GM12873 (cell line): ENCODE data around the gene PTPRD.

Source experiments
- TF ChIP-seq, protein P1 (sequence below): IDR thresholded peaks from 2 replicates; pipeline ENCODE4 v1.5.1; 2012; ENCODE audit warnings: low read depth, mild to moderate bottlenecking, moderate library complexity, low read length, control low read depth; ENCODE audit not compliant: insufficient read depth; ENCODE audit errors: missing control alignments

Gene PTPRD

DNA sequence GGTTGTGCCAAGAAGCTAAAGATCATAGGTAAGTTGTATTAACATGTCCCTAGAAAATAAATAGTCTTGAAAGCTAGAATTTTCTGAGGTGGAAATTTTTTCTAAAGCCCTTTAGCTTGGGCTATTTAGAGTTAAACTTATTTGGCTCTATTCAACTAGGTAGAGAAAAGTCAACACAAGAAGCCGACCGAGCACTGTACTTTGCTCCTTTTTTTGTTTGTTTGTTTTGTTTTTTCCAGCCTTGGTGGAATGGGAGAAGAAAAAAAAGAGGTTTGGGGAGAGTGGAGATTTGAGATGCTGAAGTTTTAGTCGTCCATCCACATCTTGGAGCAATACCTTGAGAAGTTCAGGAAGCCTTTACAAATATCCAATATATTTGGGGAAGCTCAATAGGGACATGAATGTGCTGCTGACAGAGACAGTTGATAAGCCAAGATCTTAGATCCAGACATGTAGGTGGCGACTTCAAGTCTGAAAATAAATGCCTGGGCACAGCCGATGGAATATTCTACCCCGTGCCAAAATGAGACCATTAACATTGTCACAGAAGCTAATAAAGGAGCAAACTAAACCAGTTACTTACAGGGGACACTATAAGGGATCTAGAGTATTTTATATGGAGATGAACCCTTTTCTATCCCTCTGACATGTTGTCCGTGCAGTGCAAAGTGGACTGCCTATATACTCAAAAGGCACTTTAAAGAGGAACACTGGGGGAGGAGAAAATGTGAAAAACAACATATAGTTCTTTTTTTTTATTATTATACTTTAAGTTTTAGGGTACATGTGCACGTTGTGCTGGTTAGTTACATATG is 466.1 kb downstream of the PTPRD start:
- TF ChIP-seq, protein P1, sequence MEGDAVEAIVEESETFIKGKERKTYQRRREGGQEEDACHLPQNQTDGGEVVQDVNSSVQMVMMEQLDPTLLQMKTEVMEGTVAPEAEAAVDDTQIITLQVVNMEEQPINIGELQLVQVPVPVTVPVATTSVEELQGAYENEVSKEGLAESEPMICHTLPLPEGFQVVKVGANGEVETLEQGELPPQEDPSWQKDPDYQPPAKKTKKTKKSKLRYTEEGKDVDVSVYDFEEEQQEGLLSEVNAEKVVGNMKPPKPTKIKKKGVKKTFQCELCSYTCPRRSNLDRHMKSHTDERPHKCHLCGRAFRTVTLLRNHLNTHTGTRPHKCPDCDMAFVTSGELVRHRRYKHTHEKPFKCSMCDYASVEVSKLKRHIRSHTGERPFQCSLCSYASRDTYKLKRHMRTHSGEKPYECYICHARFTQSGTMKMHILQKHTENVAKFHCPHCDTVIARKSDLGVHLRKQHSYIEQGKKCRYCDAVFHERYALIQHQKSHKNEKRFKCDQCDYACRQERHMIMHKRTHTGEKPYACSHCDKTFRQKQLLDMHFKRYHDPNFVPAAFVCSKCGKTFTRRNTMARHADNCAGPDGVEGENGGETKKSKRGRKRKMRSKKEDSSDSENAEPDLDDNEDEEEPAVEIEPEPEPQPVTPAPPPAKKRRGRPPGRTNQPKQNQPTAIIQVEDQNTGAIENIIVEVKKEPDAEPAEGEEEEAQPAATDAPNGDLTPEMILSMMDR: no peak

DNA sequence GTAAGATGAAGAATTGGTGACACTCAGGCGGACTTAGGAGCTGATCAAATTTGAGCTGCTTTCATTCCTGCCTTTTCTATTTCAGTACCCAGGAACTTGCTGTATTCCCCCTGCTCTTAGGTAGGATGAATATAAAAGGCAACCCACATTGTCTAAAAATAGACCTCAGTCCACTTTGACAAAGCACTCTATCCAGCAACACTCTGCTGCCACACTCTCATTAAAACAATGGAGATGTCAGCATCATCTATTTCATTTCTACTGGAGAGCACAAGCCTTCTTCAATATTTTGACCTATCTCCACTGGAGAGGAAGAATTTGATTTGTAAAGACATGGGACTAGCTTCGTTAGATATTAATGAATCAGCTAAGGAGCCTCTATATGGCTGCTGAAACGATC is 468.4 kb downstream of the PTPRD start:
- TF ChIP-seq, protein P1: no peak

DNA sequence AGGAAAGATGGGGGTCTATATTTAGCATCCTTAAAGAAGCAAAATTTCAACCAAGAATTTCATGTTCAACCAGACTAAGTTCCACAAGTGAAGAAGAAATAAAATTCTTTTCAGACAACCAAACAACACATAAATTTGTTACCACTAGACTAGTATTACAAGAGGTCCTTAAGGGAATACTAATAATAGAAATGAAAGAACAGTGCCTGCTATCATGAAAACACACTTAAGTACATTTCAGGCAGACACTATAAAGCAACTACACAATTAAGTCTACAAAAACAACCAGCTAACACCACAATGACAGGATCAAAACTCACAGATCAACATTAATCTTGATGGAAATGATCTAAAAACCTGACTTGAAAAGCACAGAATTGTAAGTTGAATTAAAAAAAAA is 477.2 kb downstream of the PTPRD start:
- TF ChIP-seq, protein P1: no peak

DNA sequence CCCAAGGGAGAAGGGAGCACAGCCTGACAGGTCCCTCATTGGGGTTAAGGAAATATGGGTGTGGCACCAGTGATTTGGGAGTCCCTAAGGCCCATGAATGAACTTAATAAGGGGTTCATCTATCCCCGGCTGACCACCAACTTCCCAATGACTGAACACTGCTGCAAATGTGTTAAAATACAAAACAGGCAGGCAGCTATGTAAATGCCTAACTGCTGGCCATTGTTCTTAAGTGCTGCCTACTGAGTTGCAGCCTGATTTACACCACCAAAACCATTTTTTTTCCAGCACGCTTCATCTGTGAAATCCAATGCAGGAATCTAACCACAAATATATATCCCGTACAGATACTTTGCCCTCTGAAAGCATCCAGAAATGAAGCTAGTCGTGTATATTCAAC is 478.5 kb downstream of the PTPRD start:
- TF ChIP-seq, protein P1: no peak

DNA sequence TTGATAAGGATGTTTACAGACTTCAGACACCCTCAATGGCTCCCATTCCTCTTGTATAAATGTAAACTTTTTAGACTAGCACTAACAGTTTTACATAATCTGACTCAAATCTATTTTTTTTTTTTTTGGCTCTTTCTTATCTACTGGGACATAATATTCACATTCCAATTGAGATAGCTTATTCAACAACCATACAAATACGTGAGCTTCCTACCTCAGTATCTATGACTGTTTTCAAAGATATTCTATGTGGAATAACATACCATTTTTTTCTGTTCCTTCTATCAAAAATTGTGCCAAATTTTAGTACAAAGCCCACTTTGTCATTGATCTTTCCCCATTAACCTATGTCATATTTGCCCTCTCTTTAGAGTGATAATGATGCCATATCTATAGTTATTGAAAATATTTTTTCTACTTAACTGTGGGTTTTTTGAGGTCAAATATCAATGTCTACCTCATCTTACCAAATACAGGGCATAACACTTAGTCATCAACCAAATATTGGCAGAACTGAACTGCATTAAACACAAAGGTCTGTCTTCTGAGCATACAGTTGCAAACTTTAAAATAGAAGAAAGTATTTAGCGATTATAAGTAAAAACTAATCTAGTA is 482.6 kb downstream of the PTPRD start:
- TF ChIP-seq, protein P1: no peak

DNA sequence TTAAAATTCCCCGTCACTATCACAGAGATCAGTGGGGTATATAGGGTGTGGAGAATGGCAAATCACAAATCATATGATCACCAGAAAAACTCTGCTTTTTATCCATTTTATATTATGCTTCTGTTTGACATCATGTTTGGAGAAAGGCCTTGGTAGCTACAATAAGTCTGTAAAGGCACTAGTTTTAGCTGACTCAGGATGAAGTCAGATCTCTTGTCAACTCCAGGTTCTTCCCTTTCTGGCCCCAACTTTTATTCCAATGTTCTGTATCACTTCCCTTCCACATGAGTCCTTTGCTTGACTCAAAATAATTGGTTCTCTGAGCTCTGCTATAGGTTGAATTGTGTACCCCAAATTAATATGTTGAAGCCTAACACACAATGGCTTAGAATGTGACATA is 484.9 kb downstream of the PTPRD start:
- TF ChIP-seq, protein P1: no peak

DNA sequence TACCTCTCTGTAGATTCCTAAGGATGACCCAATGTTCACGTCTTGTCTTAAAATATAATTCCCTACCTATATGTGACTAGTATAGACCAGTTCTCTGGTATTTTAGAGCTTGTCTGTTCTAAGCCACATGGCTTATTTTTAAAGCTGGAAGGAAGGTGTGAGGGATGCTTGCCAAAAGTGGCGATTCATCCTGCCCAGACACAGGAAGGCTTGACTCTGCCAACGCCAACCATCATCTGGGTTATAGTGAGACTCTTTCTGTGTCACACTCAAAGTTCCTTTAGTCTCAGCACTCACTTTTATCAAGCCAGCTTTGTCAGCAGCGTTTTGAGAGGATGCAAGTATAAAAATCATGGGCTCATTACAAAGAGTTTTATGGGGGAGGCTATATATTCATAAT is 500.0 kb downstream of the PTPRD start:
- TF ChIP-seq, protein P1: no peak
